IMR-90 (cell line): ENCODE measurements around the gene ERVFRD-1. TPM values are rescaled to one million over a fixed set of nuclear protein-coding genes. Genes with fewer than 3 reads are reported as not detected.

ENCODE experiments used
- ATAC-seq: fragments of 200-7000 bp; cut with Tn5 transposase; 2 replicates; pipeline ENCODE4 v1.9.1; 2020; ENCODE audit warnings: low read depth, mild to moderate bottlenecking, moderate library complexity
- BruUV-seq: library from RNA; stranded (reverse); fragments of 400-500 nt; replicated peaks from 2 replicates; lab custom pipeline; 2021; lab: Mats Ljungman, UMichigan
- CTCF ChIA-PET: fragments of 300-600 bp; formaldehyde crosslinking; extraction: SDS; loops from one replicate; lab custom pipeline; 2021; ENCODE audit warnings: antibody characterized with exemption; lab: Yijun Ruan, JAX
- POLR2A ChIA-PET: fragments of 300-600 bp; sonication (Branson Sonifier 250); formaldehyde crosslinking; loops from one replicate; lab custom pipeline; 2022; ENCODE audit warnings: antibody characterized with exemption; ENCODE audit not compliant: unreplicated experiment; lab: Charles Lee
- DNase-seq: peaks from one replicate; pipeline ENCODE4 v3.0.0; 2013
- H2AFZ ChIP-seq: replicated peaks from 2 replicates; pipeline ENCODE3; 2013; ENCODE audit warnings: low read length, mild to moderate bottlenecking; ENCODE audit not compliant: poor library complexity
- H2AK5ac ChIP-seq: 2 replicates; pipeline ENCODE4 v1.6.1; 2013; ENCODE audit warnings: low read depth, low read length, inconsistent platforms
- H2AK9ac ChIP-seq: replicated peaks from 2 replicates; pipeline ENCODE3; 2013; ENCODE audit warnings: mild to moderate bottlenecking, low read depth, low read length, moderate library complexity; ENCODE audit not compliant: poor library complexity
- H2BK120ac ChIP-seq: 2 replicates; pipeline ENCODE4 v1.6.1; 2013; ENCODE audit warnings: low read depth, low read length, inconsistent platforms
- H2BK15ac ChIP-seq: 3 replicates; pipeline ENCODE4 v1.6.1; 2013; ENCODE audit warnings: low read depth, low read length, inconsistent platforms
- H2BK20ac ChIP-seq: 2 replicates; pipeline ENCODE4 v1.6.1; 2013; ENCODE audit warnings: low read depth, mild to moderate bottlenecking, inconsistent platforms, low read length, moderate library complexity
- H2BK5ac ChIP-seq: 2 replicates; pipeline ENCODE4 v1.6.1; 2013; ENCODE audit warnings: mild to moderate bottlenecking, low read depth, low read length, inconsistent platforms; ENCODE audit not compliant: poor library complexity, severe bottlenecking
- H3K14ac ChIP-seq: replicated peaks from 2 replicates; pipeline ENCODE4 v1.6.1; 2013; ENCODE audit warnings: low read depth, low read length, inconsistent platforms
- H3K18ac ChIP-seq: 2 replicates; pipeline ENCODE4 v1.6.1; 2013; ENCODE audit warnings: low read depth, low read length, control low read depth
- H3K23ac ChIP-seq: 2 replicates; pipeline ENCODE4 v1.6.1; 2013; ENCODE audit warnings: low read depth, low read length, inconsistent platforms
- H3K27ac ChIP-seq: 2 replicates; pipeline ENCODE4 v1.5.1; 2013; ENCODE audit warnings: mild to moderate bottlenecking, control low read depth, low read length; ENCODE audit not compliant: insufficient read depth
- H3K27me3 ChIP-seq: 2 replicates; pipeline ENCODE4 v1.6.1; 2013; ENCODE audit warnings: low read length; ENCODE audit not compliant: control insufficient read depth, insufficient read depth
- H3K36me3 ChIP-seq: 2 replicates; pipeline ENCODE4 v1.6.1; 2013; ENCODE audit warnings: low read length, mixed read lengths; ENCODE audit not compliant: control insufficient read depth, insufficient read depth
- H3K4ac ChIP-seq: 2 replicates; pipeline ENCODE4 v1.6.1; 2013; ENCODE audit warnings: low read depth, low read length, inconsistent platforms
- H3K4me1 ChIP-seq: 2 replicates; pipeline ENCODE4 v1.6.1; 2013; ENCODE audit warnings: low read length, mixed read lengths; ENCODE audit not compliant: control insufficient read depth, insufficient read depth
- H3K4me2 ChIP-seq: 2 replicates; pipeline ENCODE4 v1.6.1; 2013; ENCODE audit warnings: low read depth, mild to moderate bottlenecking, control low read depth, low read length, moderate library complexity
- H3K4me3 ChIP-seq: 2 replicates; pipeline ENCODE4 v1.5.1; 2013; ENCODE audit warnings: low read depth, mild to moderate bottlenecking, control low read depth, low read length, moderate library complexity; ENCODE audit not compliant: insufficient read depth
- H3K56ac ChIP-seq: 2 replicates; pipeline ENCODE4 v1.6.1; 2013; ENCODE audit warnings: low read length, inconsistent platforms; ENCODE audit not compliant: insufficient read depth; ENCODE audit errors: extremely low read depth
- H3K79me1 ChIP-seq, 2 experiments: 2 replicates each; pipeline ENCODE4 v1.6.1; 2013; ENCODE audit warnings: low read length in 2 of 2, inconsistent platforms in 1 of 2, low read depth in 1 of 2
- H3K9ac ChIP-seq: 2 replicates; pipeline ENCODE4 v1.6.1; 2013; ENCODE audit warnings: low read depth, low read length, control low read depth
- H3K9me1 ChIP-seq: 2 replicates; pipeline ENCODE4 v1.6.1; 2013; ENCODE audit warnings: low read length, inconsistent platforms; ENCODE audit not compliant: insufficient read depth
- H3K9me3 ChIP-seq: 2 replicates; pipeline ENCODE4 v1.6.1; 2013; ENCODE audit warnings: low read length; ENCODE audit not compliant: control insufficient read depth, insufficient read depth
- H4K20me1 ChIP-seq: 2 replicates; pipeline ENCODE4 v1.6.1; 2013; ENCODE audit warnings: low read length, inconsistent platforms; ENCODE audit not compliant: insufficient read depth
- H4K5ac ChIP-seq: 2 replicates; pipeline ENCODE4 v1.6.1; 2013; ENCODE audit warnings: mild to moderate bottlenecking, low read depth, low read length, control low read depth
- H4K8ac ChIP-seq, 2 experiments: 2 replicates each; pipeline ENCODE4 v1.6.1; 2013; ENCODE audit warnings: low read depth in 2 of 2, low read length in 2 of 2, control low read depth in 1 of 2, inconsistent platforms in 1 of 2
- H4K91ac ChIP-seq: 2 replicates; pipeline ENCODE4 v1.6.1; 2013; ENCODE audit warnings: low read depth, low read length, inconsistent platforms; ENCODE audit not compliant: insufficient read depth
- CHD1 ChIP-seq: IDR thresholded peaks from 2 replicates; pipeline ENCODE4 v1.6.1; 2012; ENCODE audit warnings: low read depth, low read length, improper control_type of control experiment
- FOS ChIP-seq: fragments of 150-350 bp; IDR thresholded peaks from 2 replicates; pipeline ENCODE4 v1.6.1; 2016; ENCODE audit warnings: low read depth, low read length
- MAFK ChIP-seq: IDR thresholded peaks from 2 replicates; pipeline ENCODE4 v1.6.1; 2012; ENCODE audit warnings: low read depth, low read length, improper control_type of control experiment
- POLR2A ChIP-seq: IDR thresholded peaks from 2 replicates; pipeline ENCODE4 v1.6.1; 2012; ENCODE audit warnings: mild to moderate bottlenecking, low read depth, low read length
- RAD21 ChIP-seq: IDR thresholded peaks from 2 replicates; pipeline ENCODE4 v1.6.1; 2012; ENCODE audit warnings: low read length, improper control_type of control experiment
- RCOR1 ChIP-seq: IDR thresholded peaks from 2 replicates; pipeline ENCODE4 v1.6.1; 2012; ENCODE audit warnings: mild to moderate bottlenecking, low read length, improper control_type of control experiment; ENCODE audit not compliant: insufficient replicate concordance
- RFX5 ChIP-seq: IDR thresholded peaks from 2 replicates; pipeline ENCODE4 v1.8.0; 2012; ENCODE audit warnings: low read depth, mild to moderate bottlenecking, low read length, moderate library complexity
- SMC3 ChIP-seq: fragments of 150-350 bp; IDR thresholded peaks from 2 replicates; pipeline ENCODE4 v1.6.1; 2016; ENCODE audit warnings: low read depth, mild to moderate bottlenecking, antibody characterized with exemption, low read length, moderate library complexity
- WGBS, 2 experiments: methylation state at CpG; one replicate each; pipeline versions ENCODE4 v1.1.5 to v1.1.7; 2013; ENCODE audit warnings: missing lambda C conversion rate in 2 of 2; ENCODE audit not compliant: insufficient read length in 1 of 2; ENCODE audit errors: extremely low coverage in 2 of 2; 5-methylcytosine and 5-hydroxymethylcytosine counted together
- dilution Hi-C: fragments of 300-500 bp; cut with HindIII; formaldehyde crosslinking; loops from one replicate; pipeline ENCODE4 v1.14.3; 2018; ENCODE audit warnings: low sequenced_read_pairs; ENCODE audit not compliant: unreplicated experiment
- in situ Hi-C: fragments of 300-500 bp; cut with MboI; formaldehyde crosslinking; loops from 3 replicates; pipeline ENCODE4 v1.14.3; 2019; ENCODE audit warnings: low sequenced_read_pairs, inconsistent platforms, mixed read lengths
- intact Hi-C: fragments of 100-400 bp; cut with micrococcal nuclease; formaldehyde crosslinking; loops from 2 replicates; pipeline ENCODE4 v1.10.0; 2022
- polyA plus RNA-seq, 3 experiments: library from polyadenylated mRNA; depleted of rRNA; stranded (reverse); fragments of >200 nt; gene quantifications; 2 replicates each; pipeline ENCODE4 v1.2.3, GENCODE V29; 2012; ENCODE audit warnings: low replicate concordance in 1 of 3
- total RNA-seq: library from RNA; depleted of rRNA; stranded (reverse); fragments of >200 nt; gene quantifications from 2 replicates; pipeline ENCODE4 v1.2.3, GENCODE V29; 2012
- TF ChIP-seq, protein P1 (sequence below): fragments of 150-350 bp; IDR thresholded peaks from 2 replicates; pipeline ENCODE4 v1.6.1; 2017; ENCODE audit warnings: mild to moderate bottlenecking, antibody characterized with exemption, low read length, low read depth
- TF ChIP-seq, protein P2 (sequence below): conservative IDR thresholded peaks from 2 replicates; pipeline ENCODE4 v1.5.1; 2012; ENCODE audit warnings: mild to moderate bottlenecking, low read depth, low read length, improper control_type of control experiment

Gene ERVFRD-1
- total and polyA plus RNA-seq, 2 of the 4 experiments (the other 2 are of a cell fraction): not detected

DNA sequence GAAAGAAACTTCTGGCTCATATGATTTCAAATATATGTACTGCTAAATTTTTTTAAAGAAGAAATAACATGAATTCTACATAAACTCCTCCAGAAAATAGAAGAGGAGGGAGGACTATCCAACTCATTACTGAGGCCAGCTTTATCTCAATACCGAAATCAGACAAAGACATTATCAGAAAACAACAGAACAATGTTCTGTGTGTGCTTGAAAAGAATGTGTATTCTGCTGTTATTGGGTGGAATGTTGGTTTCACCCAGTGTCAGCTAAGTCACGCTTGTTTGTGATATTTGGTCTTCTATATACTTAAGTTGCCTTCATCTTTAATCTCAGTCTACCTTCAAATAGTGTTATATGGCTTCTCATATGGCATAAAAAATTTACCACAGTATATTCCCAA lies 48.8 kb downstream of the ERVFRD-1 start:
- H3K27me3 ChIP-seq: peaks cover 6% of the 10 kb centered on the region
- no peaks in the 10 kb centered on the region for H4K20me1 ChIP-seq
- H2BK120ac ChIP-seq: no peak overlapping the region
- 0 out of 2 replicates have a peak, but pooled peaks cover 3% of the 10 kb centered on the region for H3K9me3 ChIP-seq
- H3K9me1 ChIP-seq: no peaks in the 10 kb centered on the region
- no peak overlapping the region for H2AK5ac ChIP-seq
- no peak overlapping the region for H3K4me2 ChIP-seq
- no peak overlapping the region for H3K56ac ChIP-seq
- no peaks in the 10 kb centered on the region for H3K36me3 ChIP-seq
- H3K4me1 ChIP-seq: no peaks in the 10 kb centered on the region
- TF ChIP-seq, protein P1, sequence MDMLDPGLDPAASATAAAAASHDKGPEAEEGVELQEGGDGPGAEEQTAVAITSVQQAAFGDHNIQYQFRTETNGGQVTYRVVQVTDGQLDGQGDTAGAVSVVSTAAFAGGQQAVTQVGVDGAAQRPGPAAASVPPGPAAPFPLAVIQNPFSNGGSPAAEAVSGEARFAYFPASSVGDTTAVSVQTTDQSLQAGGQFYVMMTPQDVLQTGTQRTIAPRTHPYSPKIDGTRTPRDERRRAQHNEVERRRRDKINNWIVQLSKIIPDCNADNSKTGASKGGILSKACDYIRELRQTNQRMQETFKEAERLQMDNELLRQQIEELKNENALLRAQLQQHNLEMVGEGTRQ: no peak
- TF ChIP-seq RAD21: no peak
- TF ChIP-seq, protein P2, sequence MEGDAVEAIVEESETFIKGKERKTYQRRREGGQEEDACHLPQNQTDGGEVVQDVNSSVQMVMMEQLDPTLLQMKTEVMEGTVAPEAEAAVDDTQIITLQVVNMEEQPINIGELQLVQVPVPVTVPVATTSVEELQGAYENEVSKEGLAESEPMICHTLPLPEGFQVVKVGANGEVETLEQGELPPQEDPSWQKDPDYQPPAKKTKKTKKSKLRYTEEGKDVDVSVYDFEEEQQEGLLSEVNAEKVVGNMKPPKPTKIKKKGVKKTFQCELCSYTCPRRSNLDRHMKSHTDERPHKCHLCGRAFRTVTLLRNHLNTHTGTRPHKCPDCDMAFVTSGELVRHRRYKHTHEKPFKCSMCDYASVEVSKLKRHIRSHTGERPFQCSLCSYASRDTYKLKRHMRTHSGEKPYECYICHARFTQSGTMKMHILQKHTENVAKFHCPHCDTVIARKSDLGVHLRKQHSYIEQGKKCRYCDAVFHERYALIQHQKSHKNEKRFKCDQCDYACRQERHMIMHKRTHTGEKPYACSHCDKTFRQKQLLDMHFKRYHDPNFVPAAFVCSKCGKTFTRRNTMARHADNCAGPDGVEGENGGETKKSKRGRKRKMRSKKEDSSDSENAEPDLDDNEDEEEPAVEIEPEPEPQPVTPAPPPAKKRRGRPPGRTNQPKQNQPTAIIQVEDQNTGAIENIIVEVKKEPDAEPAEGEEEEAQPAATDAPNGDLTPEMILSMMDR: no peak
- TF ChIP-seq SMC3: no peak
- no peak for TF ChIP-seq FOS
- TF ChIP-seq POLR2A: no peak
- no peak for TF ChIP-seq RFX5
- no peak for TF ChIP-seq CHD1
- no peak for TF ChIP-seq RCOR1
- no peak for TF ChIP-seq MAFK
- intact Hi-C loops: no loop called here
- H4K91ac ChIP-seq: no peak overlapping the region
- ATAC-seq (no peak), DNase-seq (no peak)
- no CpG with 5 or more reads among the region's 2 CpGs for WGBS, 2 experiments
- no peak overlapping the region for H2AFZ ChIP-seq
- no peak overlapping the region for H2BK20ac ChIP-seq
- H2AK9ac ChIP-seq: no peak overlapping the region
- no peak overlapping the region for H3K23ac ChIP-seq
- POLR2A ChIA-PET: no interaction called here
- dilution Hi-C loops: no loop called here
- H3K18ac ChIP-seq: no peak overlapping the region
- H3K27ac ChIP-seq: no peak overlapping the region
- H2BK15ac ChIP-seq: no peak overlapping the region
- H3K4ac ChIP-seq: no peak overlapping the region
- BruUV-seq: no TSS peak
- CTCF ChIA-PET: interaction anchor here (0.6 to 1.9 kb wide), 4 partner anchors 10 to 152 kb away, joined by 3 to 5 read pairs (median 4); no protein-coding TSS in a partner anchor
- no peak overlapping the region for H3K14ac ChIP-seq
- no peak overlapping the region for H4K5ac ChIP-seq
- H3K79me1 ChIP-seq: no peaks in the 10 kb centered on the region
- in situ Hi-C loops: loop anchor here (25.0 kb wide), 1 partner anchor 575 kb away; no protein-coding TSS in a partner anchor
- H3K9ac ChIP-seq: no peak overlapping the region
- H3K4me3 ChIP-seq: no peak overlapping the region
- no peak overlapping the region for H2BK5ac ChIP-seq
- no peak overlapping the region for H4K8ac ChIP-seq
